ENCODE results near the gene CNTN1.

The CNTN1 gene

GRCh38 chr12:40980427-40980961 lies 288.3 kb downstream of the CNTN1 start:
- no peak for DNase-seq

- DNase-seq = no peak
Measured at GRCh38 chr12:40986001-40986400, 293.8 kb downstream of the CNTN1 start.

- no peak for DNase-seq
Measured at GRCh38 chr12:40988355-40988754, 296.1 kb downstream of the CNTN1 start.

GRCh38 chr12:40988824-40989223 lies 296.6 kb downstream of the CNTN1 start:
- DNase-seq = no peak

GRCh38 chr12:40989785-40990184 lies 297.5 kb downstream of the CNTN1 start:
- DNase-seq = no peak

- DNase-seq = no peak
Measured at GRCh38 chr12:40992158-40992557, 299.9 kb downstream of the CNTN1 start.

- DNase-seq = no peak
Measured at GRCh38 chr12:40992674-40993073, 300.4 kb downstream of the CNTN1 start.

GRCh38 chr12:40993158-40993557 lies 300.9 kb downstream of the CNTN1 start:
- DNase-seq = no peak

- DNase-seq = no peak
Measured at GRCh38 chr12:40996091-40996490, 303.9 kb downstream of the CNTN1 start.

- no peak for DNase-seq
Measured at GRCh38 chr12:40999210-40999609, 307.0 kb downstream of the CNTN1 start.

- DNase-seq = no peak
Measured at GRCh38 chr12:41008472-41008871, 316.2 kb downstream of the CNTN1 start.

- no peak for DNase-seq
Measured at GRCh38 chr12:41011939-41012338, 319.7 kb downstream of the CNTN1 start.

- no peak for DNase-seq
Measured at GRCh38 chr12:41013881-41014642, 321.8 kb downstream of the CNTN1 start.

- DNase-seq = no peak
Measured at GRCh38 chr12:41014643-41015020, 322.4 kb downstream of the CNTN1 start.

- no peak for DNase-seq
Measured at GRCh38 chr12:41018010-41018409, 325.8 kb downstream of the CNTN1 start.

- DNase-seq = no peak
Measured at GRCh38 chr12:41019461-41019860, 327.2 kb downstream of the CNTN1 start.

GRCh38 chr12:41023836-41024235 lies 331.6 kb downstream of the CNTN1 start:
- DNase-seq = no peak

- DNase-seq = no peak
Measured at GRCh38 chr12:41026151-41026550, 333.9 kb downstream of the CNTN1 start.

GRCh38 chr12:41032386-41032785 lies 340.1 kb downstream of the CNTN1 start:
- DNase-seq = no peak

GRCh38 chr12:41034686-41035085 lies 342.4 kb downstream of the CNTN1 start:
- no peak for DNase-seq

- no peak for DNase-seq
Measured at GRCh38 chr12:41039461-41039860, 347.2 kb downstream of the CNTN1 start.

- DNase-seq = no peak
Measured at GRCh38 chr12:41045509-41045908, 353.3 kb downstream of the CNTN1 start.

- no peak for DNase-seq
Measured at GRCh38 chr12:41049033-41049432, 356.8 kb downstream of the CNTN1 start.

GRCh38 chr12:41051954-41052353 lies 359.7 kb downstream of the CNTN1 start:
- DNase-seq = no peak

- no peak for DNase-seq
Measured at GRCh38 chr12:41052441-41052840, 360.2 kb downstream of the CNTN1 start.
